GOT3 (cell line): ENCODE data around the gene GPR160.

Experiments used
- DNase-seq: peaks from one replicate; lab custom pipeline; 2025; ENCODE audit warnings: mixed read lengths; lab: John Stamatoyannopoulos, UW

The GPR160 gene

DNA sequence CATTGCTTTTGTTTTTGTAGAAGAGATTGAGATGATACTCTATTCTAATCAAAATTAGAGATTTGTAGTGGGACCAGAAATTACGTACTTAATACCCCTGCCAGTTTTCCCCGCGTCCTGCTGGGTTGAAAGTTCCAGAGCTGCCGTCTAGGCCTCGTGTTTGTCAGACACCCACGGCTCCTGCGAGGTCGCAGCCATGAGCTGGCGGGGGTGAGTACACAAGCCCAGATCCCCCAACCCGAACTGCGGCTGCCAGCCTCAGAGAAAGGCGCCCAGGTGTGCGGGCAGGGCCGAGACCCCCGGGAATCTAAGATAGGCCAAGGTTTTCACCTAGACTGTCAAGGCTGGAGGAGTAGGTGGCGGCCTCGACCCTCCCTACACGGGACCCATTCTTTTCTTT, 26.3 kb downstream of the GPR160 start:
- DNase-seq = no peak

DNA sequence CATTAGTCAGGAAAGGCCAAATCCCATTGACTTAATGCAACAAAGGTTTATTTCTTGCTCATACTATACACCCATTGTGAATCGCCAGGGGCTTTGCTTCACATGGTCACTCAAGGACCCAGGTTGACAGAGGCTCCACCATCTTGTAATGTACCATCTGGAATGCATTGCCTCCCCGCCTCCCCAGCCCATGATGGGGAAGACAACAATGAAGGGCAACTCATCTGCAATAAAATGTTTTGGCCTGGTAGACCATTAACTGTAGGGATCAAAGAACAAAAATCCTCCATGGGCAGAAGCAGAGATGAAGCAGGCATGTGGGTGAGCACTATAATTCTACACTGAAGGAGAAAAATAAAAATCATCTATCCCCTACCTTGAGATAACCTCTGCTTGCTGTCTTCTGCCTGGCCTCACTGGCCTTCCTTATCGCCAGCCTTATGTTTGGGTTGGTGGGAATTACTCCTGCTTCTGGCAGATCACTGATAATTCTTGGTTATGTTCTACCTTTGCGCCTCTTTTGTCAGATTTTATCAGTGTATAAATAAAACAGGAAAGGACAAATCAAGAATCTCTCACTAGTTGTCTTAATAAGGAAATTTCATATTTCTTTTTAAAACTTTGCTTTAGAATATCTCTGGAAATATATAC, 37.8 kb downstream of the GPR160 start:
- no peak for DNase-seq

DNA sequence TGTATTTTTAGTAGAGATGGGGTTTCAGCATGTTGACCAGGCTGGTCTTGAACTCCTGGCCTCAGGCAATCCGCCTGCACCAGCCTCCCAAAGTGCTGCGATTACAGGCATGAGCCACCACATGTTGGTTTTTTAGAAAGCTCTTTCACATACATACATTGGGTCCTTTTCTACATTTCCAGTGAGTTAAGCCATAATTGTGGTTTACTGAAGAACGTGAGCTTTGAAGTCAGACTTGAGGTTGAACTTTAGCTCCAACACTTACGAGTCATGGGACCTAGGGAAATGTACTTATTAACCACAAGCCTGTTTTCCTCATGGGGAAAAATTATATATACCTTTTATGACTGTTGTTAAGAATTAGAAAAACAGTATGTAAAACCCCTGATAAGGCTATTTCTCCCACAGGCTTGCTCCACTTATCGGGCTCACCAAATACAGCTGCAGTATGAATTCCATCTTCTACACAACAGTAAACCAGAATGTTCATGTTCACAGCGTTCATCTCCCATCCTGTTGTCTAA, 39.0 kb downstream of the GPR160 start:
- DNase-seq = no peak

GRCh38 chr3:170077361-170077760, 39.6 kb downstream of the GPR160 start:
- no peak for DNase-seq

DNA sequence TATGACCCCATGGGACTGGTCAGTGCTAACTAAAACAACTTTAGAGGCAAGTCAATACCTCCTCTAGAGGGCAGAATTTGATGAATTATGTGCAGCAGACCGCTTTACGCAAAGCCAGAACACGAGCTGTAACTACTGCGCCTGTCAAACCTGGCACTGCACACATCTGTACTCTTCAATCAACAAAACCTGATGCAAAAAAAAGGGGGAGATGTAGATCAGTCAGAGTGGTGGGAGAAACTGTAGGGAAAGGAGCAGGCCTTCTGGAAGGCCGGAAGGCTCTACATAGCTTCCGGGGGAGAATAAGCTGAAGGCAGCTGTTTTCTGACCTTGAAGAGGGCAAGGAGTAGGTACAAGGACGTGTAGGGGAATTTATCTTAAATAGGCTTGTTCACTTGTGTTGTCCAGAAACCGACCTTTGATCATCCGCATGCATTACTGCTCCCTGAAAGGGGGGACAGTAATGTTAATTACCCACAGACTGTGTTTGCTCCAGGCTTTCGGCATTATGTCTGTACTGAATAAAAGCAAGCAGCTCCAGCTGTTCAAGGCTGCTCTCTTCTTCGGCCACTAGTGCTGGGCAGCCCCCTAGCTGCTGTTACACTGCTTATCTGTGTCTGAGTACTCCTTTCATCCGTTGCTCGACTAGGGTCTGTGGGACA, 41.0 kb downstream of the GPR160 start:
- DNase-seq = no peak

DNA sequence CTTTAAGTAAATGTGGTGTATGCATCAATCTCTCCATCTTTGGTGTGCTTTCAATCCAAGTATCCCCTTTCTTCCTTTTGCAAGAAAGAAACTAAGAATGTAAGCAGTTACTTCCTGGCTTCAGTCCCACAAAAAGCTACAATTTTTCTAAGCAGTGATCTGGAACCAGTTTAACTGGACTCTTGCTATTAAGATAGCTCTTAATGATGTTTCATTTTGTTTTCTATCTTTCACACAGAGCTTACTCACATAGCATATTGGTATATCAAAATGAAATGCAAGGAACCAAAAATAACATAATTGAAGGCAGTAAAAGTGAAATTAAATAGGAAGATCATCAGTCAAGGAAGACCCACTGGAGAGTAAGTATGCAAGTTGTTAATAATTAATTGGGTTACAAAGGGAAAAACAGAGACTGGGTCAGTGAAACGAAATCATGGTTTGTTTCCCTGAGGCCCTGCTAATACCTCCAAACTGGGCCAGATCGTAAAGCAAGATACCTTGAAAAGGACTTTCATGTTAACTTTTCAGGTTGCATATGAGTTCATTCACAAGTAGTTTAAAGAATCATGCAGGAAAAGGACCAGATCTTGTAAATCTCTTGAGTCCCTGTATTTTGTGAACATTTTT, 41.9 kb downstream of the GPR160 start:
- no peak for DNase-seq

DNA sequence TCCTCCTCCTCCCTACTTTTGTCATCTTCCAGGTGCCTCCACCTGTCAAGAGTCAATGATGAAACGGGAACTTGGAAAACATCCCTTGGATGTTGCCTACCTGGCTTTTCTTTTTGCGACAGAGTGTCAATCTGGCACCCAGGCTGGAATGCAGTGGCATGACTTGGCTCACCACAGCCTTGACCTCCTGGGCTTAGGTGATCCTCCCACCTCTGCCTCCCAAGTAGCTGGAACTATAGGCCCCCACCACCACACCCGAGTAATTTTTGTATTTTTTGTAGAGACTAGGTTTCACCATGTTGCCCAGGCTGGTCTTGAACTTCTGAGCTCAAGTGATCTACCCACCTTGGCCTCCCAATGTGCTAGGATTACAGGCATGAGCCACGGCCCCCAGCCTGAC, 42.8 kb downstream of the GPR160 start:
- no peak for DNase-seq

- DNase-seq = no peak
These were observed 43.4 kb downstream of the GPR160 start for GRCh38 chr3:170081079-170081741.

- DNase-seq = no peak
These were observed 45.5 kb downstream of the GPR160 start for GRCh38 chr3:170083343-170083742.

DNA sequence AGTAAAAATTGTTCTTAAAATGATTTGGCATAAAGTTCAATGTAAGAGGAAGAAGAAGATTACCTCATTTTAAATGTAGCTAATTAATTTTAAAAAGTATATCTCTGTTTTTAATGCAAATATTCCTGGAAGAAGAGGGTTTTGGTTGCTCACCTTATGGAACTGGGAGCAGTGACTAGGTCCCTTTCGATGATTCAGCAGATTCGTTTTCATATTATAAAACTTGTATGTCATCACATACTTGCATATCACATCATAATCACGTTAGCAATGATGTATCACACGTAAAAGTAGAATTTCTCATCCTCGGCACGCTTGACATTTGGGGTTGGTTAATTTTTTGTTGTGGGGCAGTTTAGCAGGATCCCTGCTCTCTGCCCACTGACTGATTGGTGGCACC, 47.6 kb downstream of the GPR160 start:
- DNase-seq = no peak

GRCh38 chr3:170089862-170090600, 52.2 kb downstream of the GPR160 start:
- DNase-seq = no peak

- DNase-seq = no peak
These were observed 52.8 kb downstream of the GPR160 start for GRCh38 chr3:170090601-170090981.

DNA sequence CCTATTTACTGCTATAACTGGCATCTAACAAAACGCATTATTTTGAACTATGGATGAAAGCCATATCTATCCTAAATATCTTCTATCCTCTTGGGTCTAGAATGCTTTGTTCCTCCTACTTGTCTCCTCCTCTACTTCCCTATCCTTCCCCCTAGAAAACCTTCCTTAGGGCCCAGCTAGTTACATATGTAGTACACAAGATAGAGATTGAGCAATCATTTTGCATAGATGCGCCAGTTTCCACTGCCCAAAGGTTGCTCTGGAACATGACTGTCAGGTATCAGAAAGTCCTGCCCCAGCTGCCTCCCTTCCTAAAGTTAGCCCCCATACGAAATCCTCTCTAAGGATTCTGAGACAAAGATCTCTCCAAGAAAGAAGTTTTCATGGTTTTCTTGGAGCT, 55.1 kb downstream of the GPR160 start:
- DNase-seq = no peak

DNA sequence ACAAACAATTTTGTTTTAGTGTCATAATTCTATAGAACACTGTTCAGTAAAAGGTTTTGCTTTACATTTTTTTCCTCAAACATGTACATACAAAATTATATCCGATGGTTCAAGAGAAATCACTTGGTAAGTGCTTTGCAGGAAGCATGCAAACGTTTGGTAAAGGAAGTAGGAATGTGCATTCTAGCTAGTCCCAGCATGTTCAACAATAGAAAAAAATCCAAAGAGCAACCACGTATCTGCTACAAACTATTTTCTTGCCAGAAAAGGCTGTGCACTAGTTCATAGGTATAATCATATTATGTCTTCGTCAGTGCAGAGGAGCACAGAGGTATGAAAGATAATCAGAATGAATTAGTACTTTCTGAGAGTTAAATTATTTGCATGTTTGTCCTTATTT, 58.0 kb downstream of the GPR160 start:
- no peak for DNase-seq

DNA sequence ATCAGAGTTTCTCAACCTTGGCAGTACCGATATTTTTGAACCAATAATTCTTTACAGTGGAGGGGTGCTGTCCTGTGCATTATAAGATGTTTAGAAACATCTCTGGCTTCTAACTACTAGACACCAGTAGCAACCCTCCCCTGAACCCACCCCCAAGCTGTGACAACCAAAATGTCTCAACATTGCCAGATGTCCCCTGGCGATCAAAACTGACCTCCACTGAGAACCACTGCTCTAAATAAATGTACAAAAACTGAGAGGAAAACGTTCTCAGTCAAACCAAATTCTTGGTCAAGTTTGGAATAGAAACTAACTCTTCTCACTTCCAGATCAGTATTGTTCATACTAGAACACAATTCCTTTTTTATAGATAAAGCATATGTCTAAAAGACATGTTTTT, 58.5 kb downstream of the GPR160 start:
- DNase-seq = no peak

GRCh38 chr3:170098753-170099152, 61.0 kb downstream of the GPR160 start:
- DNase-seq = no peak

GRCh38 chr3:170100944-170101343, 63.1 kb downstream of the GPR160 start:
- no peak for DNase-seq

GRCh38 chr3:170102431-170102830, 64.6 kb downstream of the GPR160 start:
- no peak for DNase-seq

GRCh38 chr3:170107941-170108340, 70.1 kb downstream of the GPR160 start:
- no peak for DNase-seq

DNA sequence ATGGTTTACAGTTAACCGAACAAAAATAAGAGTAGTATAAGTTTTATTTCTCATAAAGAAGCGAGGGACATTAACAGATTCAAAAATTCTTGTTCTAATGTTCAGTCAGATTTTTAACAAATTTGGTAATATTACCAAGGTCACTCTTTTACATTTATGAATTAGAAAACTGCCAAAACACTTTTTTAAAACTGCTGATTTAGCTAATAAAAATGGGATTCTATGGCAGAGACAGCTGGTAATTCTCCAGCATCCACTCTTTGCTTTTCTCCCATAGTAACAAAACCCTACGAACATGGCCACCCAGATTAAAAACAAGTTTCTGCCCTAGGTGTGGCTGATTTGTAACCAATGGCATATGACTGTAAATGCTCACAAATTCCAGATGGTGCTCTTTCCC, 71.2 kb downstream of the GPR160 start:
- no peak for DNase-seq

GRCh38 chr3:170109579-170110293, 71.9 kb downstream of the GPR160 start:
- DNase-seq = no peak
